ENCODE data around the gene EIF4E3.

DNA sequence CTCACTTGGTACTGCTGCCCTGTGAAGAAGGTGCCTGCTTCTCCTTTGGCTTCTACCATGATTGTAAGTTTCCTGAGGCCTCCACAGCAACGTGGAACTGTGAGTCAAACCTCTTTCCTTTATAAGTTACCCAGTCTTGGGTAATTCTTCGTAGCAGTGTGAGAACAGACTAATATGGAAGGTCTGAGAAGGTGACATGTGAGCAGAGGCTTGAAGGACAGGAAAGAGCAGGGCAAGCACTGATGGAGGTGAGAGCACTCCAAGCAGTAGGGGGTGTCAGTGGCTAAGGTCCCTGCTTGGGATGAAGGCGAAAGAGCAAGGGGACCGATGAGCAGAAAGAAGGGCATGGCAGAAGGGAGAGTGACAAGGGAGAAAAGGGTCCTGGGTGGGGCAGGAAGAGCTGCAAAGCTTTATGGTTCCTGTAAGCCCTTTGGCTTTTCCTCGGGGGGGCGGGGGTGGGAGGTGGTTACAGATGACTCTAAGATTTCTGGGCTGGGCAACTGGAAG lies 3.5 kb downstream of the EIF4E3 start:
- TF ChIP-seq, protein P1, sequence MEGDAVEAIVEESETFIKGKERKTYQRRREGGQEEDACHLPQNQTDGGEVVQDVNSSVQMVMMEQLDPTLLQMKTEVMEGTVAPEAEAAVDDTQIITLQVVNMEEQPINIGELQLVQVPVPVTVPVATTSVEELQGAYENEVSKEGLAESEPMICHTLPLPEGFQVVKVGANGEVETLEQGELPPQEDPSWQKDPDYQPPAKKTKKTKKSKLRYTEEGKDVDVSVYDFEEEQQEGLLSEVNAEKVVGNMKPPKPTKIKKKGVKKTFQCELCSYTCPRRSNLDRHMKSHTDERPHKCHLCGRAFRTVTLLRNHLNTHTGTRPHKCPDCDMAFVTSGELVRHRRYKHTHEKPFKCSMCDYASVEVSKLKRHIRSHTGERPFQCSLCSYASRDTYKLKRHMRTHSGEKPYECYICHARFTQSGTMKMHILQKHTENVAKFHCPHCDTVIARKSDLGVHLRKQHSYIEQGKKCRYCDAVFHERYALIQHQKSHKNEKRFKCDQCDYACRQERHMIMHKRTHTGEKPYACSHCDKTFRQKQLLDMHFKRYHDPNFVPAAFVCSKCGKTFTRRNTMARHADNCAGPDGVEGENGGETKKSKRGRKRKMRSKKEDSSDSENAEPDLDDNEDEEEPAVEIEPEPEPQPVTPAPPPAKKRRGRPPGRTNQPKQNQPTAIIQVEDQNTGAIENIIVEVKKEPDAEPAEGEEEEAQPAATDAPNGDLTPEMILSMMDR (IDR thresholded peaks at IDR 0.05; ENCODE audit: insufficient read depth, low read depth, low read length) = no peak
- no peak for TF ChIP-seq EZH2 (IDR thresholded peaks at IDR 0.05; ENCODE audit: insufficient read depth, low read length)

Data from astrocyte (in vitro differentiated cells and primary cell).